Measurements from ENCODE around the gene OBSL1.

The OBSL1 gene

GRCh38 chr2:219542931-219543595 lies 28.3 kb downstream of the OBSL1 start:
- Histone ChIP-seq H3K9ac (ENCODE audit: low read length in 5 of 5) (peak overlapping the region in 4 of 5 donors; percentile 58 to 77 (median 71)), H3K27ac (ENCODE audit: low read depth, low read length) (peak overlapping the region; percentile 54), H3K27me3 (ENCODE audit: control insufficient read depth in 5 of 5, insufficient read depth in 4 of 5, low read length in 5 of 5) (peaks cover 0 to 16% (median 7%) of the 10 kb centered on the region in 5 donors), H3K4me1 (ENCODE audit: control insufficient read depth in 5 of 5, insufficient read depth in 5 of 5, low read length in 5 of 5) (peaks cover 4 to 30% (median 30%) of the 10 kb centered on the region in 5 donors), H3K36me3 (ENCODE audit: control insufficient read depth in 5 of 5, insufficient read depth in 5 of 5, low read length in 5 of 5) (peaks cover 0 to 23% (median 16%) of the 10 kb centered on the region in 5 donors), H3K9me3 (ENCODE audit: control insufficient read depth in 5 of 5, low read length in 5 of 5) (no peaks in the 10 kb centered on the region), H3K4me3 (ENCODE audit: low read depth in 1 of 5, low read length in 5 of 5) (peak overlapping the region; percentile 50 to 74 (median 63))

GRCh38 chr2:219541611-219542180 lies 29.6 kb downstream of the OBSL1 start:
- H3K36me3 ChIP-seq (ENCODE audit: control insufficient read depth in 5 of 5, insufficient read depth in 5 of 5, low read length in 5 of 5) = peaks cover 0 to 23% (median 16%) of the 10 kb centered on the region in 5 donors
- H3K27ac ChIP-seq (ENCODE audit: low read depth, low read length) = no peak overlapping the region
- H3K9me3 ChIP-seq (ENCODE audit: control insufficient read depth in 5 of 5, low read length in 5 of 5) = no peaks in the 10 kb centered on the region
- peaks cover 4 to 30% (median 30%) of the 10 kb centered on the region in 5 donors for H3K4me1 ChIP-seq (ENCODE audit: control insufficient read depth in 5 of 5, insufficient read depth in 5 of 5, low read length in 5 of 5)
- H3K4me3 ChIP-seq (ENCODE audit: low read depth in 1 of 5, low read length in 5 of 5) = peak overlapping the region in 3 of 5 donors; percentile 38 to 50 (median 50)
- H3K27me3 ChIP-seq (ENCODE audit: control insufficient read depth in 5 of 5, insufficient read depth in 4 of 5, low read length in 5 of 5) = peaks cover 0 to 20% (median 13%) of the 10 kb centered on the region in 5 donors
- H3K9ac ChIP-seq (ENCODE audit: low read length in 5 of 5) = no peak overlapping the region

- Histone ChIP-seq H3K36me3 (ENCODE audit: control insufficient read depth in 5 of 5, insufficient read depth in 5 of 5, low read length in 5 of 5) (peaks cover 0 to 23% (median 16%) of the 10 kb centered on the region in 5 donors), H3K4me1 (ENCODE audit: control insufficient read depth in 5 of 5, insufficient read depth in 5 of 5, low read length in 5 of 5) (peaks cover 4 to 30% (median 30%) of the 10 kb centered on the region in 5 donors), H3K27ac (ENCODE audit: low read depth, low read length) (no peak overlapping the region), H3K9ac (ENCODE audit: low read length in 5 of 5) (no peak overlapping the region), H3K9me3 (ENCODE audit: control insufficient read depth in 5 of 5, low read length in 5 of 5) (no peaks in the 10 kb centered on the region), H3K27me3 (ENCODE audit: control insufficient read depth in 5 of 5, insufficient read depth in 4 of 5, low read length in 5 of 5) (peaks cover 0 to 28% (median 15%) of the 10 kb centered on the region in 5 donors), H3K4me3 (ENCODE audit: low read depth in 1 of 5, low read length in 5 of 5) (no peak overlapping the region)
These were observed 30.4 kb downstream of the OBSL1 start for GRCh38 chr2:219540784-219541504.

- no peak overlapping the region for H3K9ac ChIP-seq (ENCODE audit: low read length in 5 of 5)
- H3K27me3 ChIP-seq (ENCODE audit: control insufficient read depth in 5 of 5, insufficient read depth in 4 of 5, low read length in 5 of 5) = peaks cover 0 to 29% (median 20%) of the 10 kb centered on the region in 5 donors
- no peak overlapping the region for H3K4me3 ChIP-seq (ENCODE audit: low read depth in 1 of 5, low read length in 5 of 5)
- H3K9me3 ChIP-seq (ENCODE audit: control insufficient read depth in 5 of 5, low read length in 5 of 5) = no peaks in the 10 kb centered on the region
- H3K27ac ChIP-seq (ENCODE audit: low read depth, low read length) = no peak overlapping the region
- peaks cover 4 to 30% (median 30%) of the 10 kb centered on the region in 5 donors for H3K4me1 ChIP-seq (ENCODE audit: control insufficient read depth in 5 of 5, insufficient read depth in 5 of 5, low read length in 5 of 5)
- H3K36me3 ChIP-seq (ENCODE audit: control insufficient read depth in 5 of 5, insufficient read depth in 5 of 5, low read length in 5 of 5) = peaks cover 0 to 23% (median 16%) of the 10 kb centered on the region in 5 donors
These were observed 31.2 kb downstream of the OBSL1 start for GRCh38 chr2:219539926-219540678.

GRCh38 chr2:219538956-219539788 lies 32.2 kb downstream of the OBSL1 start:
- peaks cover 0 to 32% (median 24%) of the 10 kb centered on the region in 5 donors for H3K27me3 ChIP-seq (ENCODE audit: control insufficient read depth in 5 of 5, insufficient read depth in 4 of 5, low read length in 5 of 5)
- H3K9ac ChIP-seq (ENCODE audit: low read length in 5 of 5) = no peak overlapping the region
- H3K36me3 ChIP-seq (ENCODE audit: control insufficient read depth in 5 of 5, insufficient read depth in 5 of 5, low read length in 5 of 5) = peaks cover 0 to 23% (median 16%) of the 10 kb centered on the region in 5 donors
- peaks cover 4 to 25% (median 24%) of the 10 kb centered on the region in 5 donors for H3K4me1 ChIP-seq (ENCODE audit: control insufficient read depth in 5 of 5, insufficient read depth in 5 of 5, low read length in 5 of 5)
- H3K9me3 ChIP-seq (ENCODE audit: control insufficient read depth in 5 of 5, low read length in 5 of 5) = no peaks in the 10 kb centered on the region
- H3K4me3 ChIP-seq (ENCODE audit: low read depth in 1 of 5, low read length in 5 of 5) = no peak overlapping the region
- H3K27ac ChIP-seq (ENCODE audit: low read depth, low read length) = no peak overlapping the region

GRCh38 chr2:219538504-219538951 lies 32.8 kb downstream of the OBSL1 start:
- peaks cover 0 to 35% (median 26%) of the 10 kb centered on the region in 5 donors for H3K27me3 ChIP-seq (ENCODE audit: control insufficient read depth in 5 of 5, insufficient read depth in 4 of 5, low read length in 5 of 5)

GRCh38 chr2:219537657-219538488 lies 33.5 kb downstream of the OBSL1 start:
- H3K4me1 ChIP-seq (ENCODE audit: control insufficient read depth in 5 of 5, insufficient read depth in 5 of 5, low read length in 5 of 5) = peaks cover 4 to 16% (median 14%) of the 10 kb centered on the region in 5 donors
- H3K27me3 ChIP-seq (ENCODE audit: control insufficient read depth in 5 of 5, insufficient read depth in 4 of 5, low read length in 5 of 5) = peaks cover 0 to 39% (median 26%) of the 10 kb centered on the region in 5 donors
- H3K27ac ChIP-seq (ENCODE audit: low read depth, low read length) = no peak overlapping the region
- H3K36me3 ChIP-seq (ENCODE audit: control insufficient read depth in 5 of 5, insufficient read depth in 5 of 5, low read length in 5 of 5) = peaks cover 0 to 23% (median 16%) of the 10 kb centered on the region in 5 donors
- H3K9ac ChIP-seq (ENCODE audit: low read length in 5 of 5) = no peak overlapping the region
- H3K9me3 ChIP-seq (ENCODE audit: control insufficient read depth in 5 of 5, low read length in 5 of 5) = no peaks in the 10 kb centered on the region
- no peak overlapping the region for H3K4me3 ChIP-seq (ENCODE audit: low read depth in 1 of 5, low read length in 5 of 5)

More at GRCh38 chr2:219538504-219538951, 32.8 kb downstream of the OBSL1 start:
- Histone ChIP-seq H3K4me1 (ENCODE audit: control insufficient read depth in 5 of 5, insufficient read depth in 5 of 5, low read length in 5 of 5) (peaks cover 4 to 20% (median 19%) of the 10 kb centered on the region in 5 donors), H3K27ac (ENCODE audit: low read depth, low read length) (no peak overlapping the region), H3K36me3 (ENCODE audit: control insufficient read depth in 5 of 5, insufficient read depth in 5 of 5, low read length in 5 of 5) (peaks cover 0 to 23% (median 16%) of the 10 kb centered on the region in 5 donors), H3K9ac (ENCODE audit: low read length in 5 of 5) (no peak overlapping the region), H3K4me3 (ENCODE audit: low read depth in 1 of 5, low read length in 5 of 5) (no peak overlapping the region), H3K9me3 (ENCODE audit: control insufficient read depth in 5 of 5, low read length in 5 of 5) (no peaks in the 10 kb centered on the region)

GRCh38 chr2:219536967-219537366 lies 34.4 kb downstream of the OBSL1 start:
- Histone ChIP-seq H3K4me3 (ENCODE audit: low read depth in 1 of 5, low read length in 5 of 5) (no peak overlapping the region), H3K27me3 (ENCODE audit: control insufficient read depth in 5 of 5, insufficient read depth in 4 of 5, low read length in 5 of 5) (peaks cover 0 to 47% (median 35%) of the 10 kb centered on the region in 5 donors), H3K27ac (ENCODE audit: low read depth, low read length) (no peak overlapping the region), H3K9me3 (ENCODE audit: control insufficient read depth in 5 of 5, low read length in 5 of 5) (no peaks in the 10 kb centered on the region), H3K4me1 (ENCODE audit: control insufficient read depth in 5 of 5, insufficient read depth in 5 of 5, low read length in 5 of 5) (peaks cover 0 to 7% (median 6%) of the 10 kb centered on the region in 5 donors), H3K36me3 (ENCODE audit: control insufficient read depth in 5 of 5, insufficient read depth in 5 of 5, low read length in 5 of 5) (peaks cover 0 to 23% (median 16%) of the 10 kb centered on the region in 5 donors), H3K9ac (ENCODE audit: low read length in 5 of 5) (no peak overlapping the region)

Measured in subcutaneous abdominal adipose tissue (tissue), 5 donors.